ENCODE data around the gene GJB6. TPM values are rescaled to one million over a fixed set of nuclear protein-coding genes. Genes with fewer than 3 reads are reported as not detected.

GJB6 gene
- total and polyA plus RNA-seq, 3 experiments from 2014 or later = 7.3 to 7.7 TPM; not detected in 1

DNA sequence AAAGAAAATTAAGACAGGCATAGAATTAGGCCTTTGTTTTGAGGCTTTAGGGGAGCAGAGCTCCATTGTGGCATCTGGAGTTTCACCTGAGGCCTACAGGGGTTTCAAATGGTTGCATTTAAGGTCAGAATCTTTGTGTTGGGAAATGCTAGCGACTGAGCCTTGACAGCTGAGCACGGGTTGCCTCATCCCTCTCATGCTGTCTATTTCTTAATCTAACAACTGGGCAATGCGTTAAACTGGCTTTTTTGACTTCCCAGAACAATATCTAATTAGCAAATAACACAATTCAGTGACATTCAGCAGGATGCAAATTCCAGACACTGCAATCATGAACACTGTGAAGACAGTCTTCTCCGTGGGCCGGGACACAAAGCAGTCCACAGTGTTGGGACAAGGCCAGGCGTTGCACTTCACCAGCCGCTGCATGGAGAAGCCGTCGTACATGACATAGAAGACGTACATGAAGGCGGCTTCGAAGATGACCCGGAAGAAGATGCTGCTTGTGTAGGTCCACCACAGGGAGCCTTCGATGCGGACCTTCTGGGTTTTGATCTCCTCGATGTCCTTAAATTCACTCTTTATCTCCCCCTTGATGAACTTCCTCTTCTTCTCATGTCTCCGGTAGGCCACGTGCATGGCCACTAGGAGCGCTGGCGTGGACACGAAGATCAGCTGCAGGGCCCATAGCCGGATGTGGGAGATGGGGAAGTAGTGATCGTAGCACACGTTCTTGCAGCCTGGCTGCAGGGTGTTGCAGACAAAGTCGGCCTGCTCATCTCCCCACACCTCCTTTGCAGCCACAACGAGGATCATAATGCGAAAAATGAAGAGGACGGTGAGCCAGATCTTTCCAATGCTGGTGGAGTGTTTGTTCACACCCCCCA, 43.2 kb downstream of the GJB6 start:
- peaks cover 30 to 32% of the 10 kb centered on the region in 2 donors for H3K27me3 Mint-ChIP-seq
- no peak overlapping the region for H3K4me3 Mint-ChIP-seq
- H3K27ac ChIP-seq (ENCODE audit: low read depth, low read length) = no peak overlapping the region
- H3K36me3 ChIP-seq (ENCODE audit: insufficient read depth, low read length) = no peaks in the 10 kb centered on the region
- POLR2A ChIA-PET = no interaction called here
- CTCF ChIA-PET = no interaction called here
- H3K36me3 Mint-ChIP-seq = no peaks in the 10 kb centered on the region
- no peak for DNase-seq
- H3K9me3 ChIP-seq (ENCODE audit: low read length) = no peaks in the 10 kb centered on the region
- H3K4me3 ChIP-seq (ENCODE audit: low read length) = no peak overlapping the region
- H3K4me1 Mint-ChIP-seq = peaks cover 9 to 19% (median 11%) of the 10 kb centered on the region in 3 donors
- peak overlapping the region in 1 of 8 donors; percentile 27 for H3K27ac Mint-ChIP-seq
- H3K4me1 ChIP-seq (ENCODE audit: insufficient read depth, low read length) = peaks cover 13% of the 10 kb centered on the region
- H3K27me3 ChIP-seq (ENCODE audit: insufficient read depth, low read length, poor library complexity, severe bottlenecking) = peaks cover 23% of the 10 kb centered on the region
- H3K9me3 Mint-ChIP-seq = no peaks in the 10 kb centered on the region

DNA sequence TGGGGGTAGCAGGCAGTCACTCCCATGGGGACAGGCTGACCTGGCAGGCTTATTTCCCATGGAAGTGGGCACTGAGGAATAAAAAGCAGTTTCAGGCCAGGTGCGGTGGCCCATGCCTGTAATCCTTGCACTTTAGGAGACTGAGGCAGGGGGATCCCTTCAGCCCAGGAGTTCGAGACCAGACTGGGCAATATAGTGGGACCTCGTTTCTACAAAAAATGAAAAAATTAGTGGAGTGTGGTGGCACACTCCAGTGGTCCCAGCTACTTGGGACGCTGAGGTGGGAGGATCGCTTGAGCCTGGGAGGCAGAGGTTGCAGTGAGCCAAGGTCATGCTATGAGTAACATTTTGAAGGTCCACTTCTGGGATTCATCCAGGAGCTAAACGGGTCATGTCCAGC, 45.3 kb downstream of the GJB6 start:
- no peak for DNase-seq
- H3K36me3 Mint-ChIP-seq = no peaks in the 10 kb centered on the region
- peaks cover 20 to 26% of the 10 kb centered on the region in 2 donors for H3K27me3 Mint-ChIP-seq
- no peaks in the 10 kb centered on the region for H3K9me3 Mint-ChIP-seq
- ChIA-PET CTCF (interaction anchor here (0.6 to 1.3 kb wide), 2 partner anchors 10 to 738 kb away, joined by 3 to 4 read pairs; no protein-coding TSS in a partner anchor), POLR2A (no interaction called here)
- Histone ChIP-seq H3K4me1 (ENCODE audit: insufficient read depth, low read length) (no peaks in the 10 kb centered on the region), H3K4me3 (ENCODE audit: low read length) (no peak overlapping the region), H3K27ac (ENCODE audit: low read depth, low read length) (no peak overlapping the region), H3K27me3 (ENCODE audit: insufficient read depth, low read length, poor library complexity, severe bottlenecking) (peaks cover 11% of the 10 kb centered on the region), H3K36me3 (ENCODE audit: insufficient read depth, low read length) (no peaks in the 10 kb centered on the region), H3K9me3 (ENCODE audit: low read length) (no peaks in the 10 kb centered on the region)
- no peak overlapping the region for H3K27ac Mint-ChIP-seq
- no peak overlapping the region for H3K4me3 Mint-ChIP-seq
- H3K4me1 Mint-ChIP-seq = peaks cover 0 to 5% (median under 1%) of the 10 kb centered on the region in 3 donors

DNA sequence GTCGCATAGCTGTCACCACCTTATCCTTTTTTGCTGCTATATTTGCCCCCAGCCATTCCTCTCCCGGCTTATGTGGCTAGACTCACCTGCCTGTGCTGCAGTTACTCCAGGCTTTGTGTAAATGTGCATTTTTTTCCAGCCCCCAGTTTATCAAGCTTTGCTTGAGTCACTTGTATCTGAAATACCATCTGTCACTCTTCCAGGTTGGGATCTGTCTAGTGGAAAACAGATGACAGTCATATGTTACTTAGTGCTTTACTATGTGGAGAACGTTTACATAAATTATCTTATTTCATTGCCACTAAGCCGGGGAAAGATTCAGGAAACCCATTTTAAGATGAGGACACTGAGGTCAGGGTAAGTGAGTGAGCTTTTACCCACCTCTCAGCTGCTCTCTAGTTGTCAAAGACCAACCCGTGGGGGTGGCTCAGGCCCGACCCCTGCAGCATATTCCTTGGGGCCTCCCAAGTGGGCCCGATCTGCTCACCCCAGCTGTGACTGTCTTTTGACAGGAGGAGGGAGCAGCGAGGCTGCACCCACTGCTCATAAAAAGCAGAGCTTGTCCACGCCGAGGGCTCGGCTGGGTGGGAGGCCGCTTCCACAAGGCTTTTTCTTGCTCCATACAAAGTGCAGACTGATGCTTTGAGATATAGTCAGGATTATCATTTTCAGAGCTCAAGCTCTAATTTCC, 46.6 kb downstream of the GJB6 start:
- no peaks in the 10 kb centered on the region for H3K36me3 ChIP-seq (ENCODE audit: insufficient read depth, low read length)
- no peak overlapping the region for H3K4me3 ChIP-seq (ENCODE audit: low read length)
- CTCF ChIA-PET = interaction anchor here (1.4 to 2.0 kb wide), 2 partner anchors 10 to 12 kb away, joined by 4 to 9 read pairs; no protein-coding TSS in a partner anchor
- no peaks in the 10 kb centered on the region for H3K9me3 ChIP-seq (ENCODE audit: low read length)
- no peaks in the 10 kb centered on the region for H3K4me1 ChIP-seq (ENCODE audit: insufficient read depth, low read length)
- H3K27me3 Mint-ChIP-seq = peaks cover 23 to 26% of the 10 kb centered on the region in 2 donors
- H3K27ac Mint-ChIP-seq = no peak overlapping the region
- no peaks in the 10 kb centered on the region for H3K27me3 ChIP-seq (ENCODE audit: insufficient read depth, low read length, poor library complexity, severe bottlenecking)
- no peaks in the 10 kb centered on the region for H3K36me3 Mint-ChIP-seq
- H3K4me3 Mint-ChIP-seq = no peak overlapping the region
- no peak for DNase-seq
- H3K4me1 Mint-ChIP-seq = no peaks in the 10 kb centered on the region
- H3K9me3 Mint-ChIP-seq = no peaks in the 10 kb centered on the region
- POLR2A ChIA-PET = no interaction called here
- no peak overlapping the region for H3K27ac ChIP-seq (ENCODE audit: low read depth, low read length)

DNA sequence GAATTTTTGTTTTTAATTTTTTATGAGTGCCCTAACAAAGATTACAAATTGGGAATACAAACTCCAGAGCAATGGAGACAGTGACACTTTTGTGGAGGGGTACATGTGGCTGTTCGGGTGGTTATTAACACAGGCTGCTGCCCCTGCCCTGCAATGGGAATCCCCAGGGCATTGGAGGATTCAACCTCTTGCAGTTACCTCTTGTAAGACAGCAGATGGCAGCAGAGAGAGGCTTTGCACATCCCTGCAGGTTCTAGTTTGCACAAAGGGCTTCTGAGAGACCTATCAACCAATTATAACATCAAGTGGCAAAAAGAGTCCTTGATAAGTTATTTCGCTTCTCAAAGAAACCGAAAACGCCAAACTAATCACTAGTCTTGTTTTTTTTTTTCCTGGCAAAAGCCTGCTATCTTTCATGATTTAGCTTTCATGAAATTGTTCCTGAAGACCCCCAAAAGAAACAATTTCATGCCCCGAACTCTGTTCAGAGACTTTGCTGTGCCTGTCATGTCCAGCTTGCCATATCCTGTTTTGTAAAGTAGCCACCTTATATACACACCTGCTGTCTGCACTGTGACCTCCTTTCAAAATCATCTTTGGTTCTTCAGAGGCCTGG, 49.8 kb downstream of the GJB6 start:
- H3K27ac ChIP-seq (ENCODE audit: low read depth, low read length) = no peak overlapping the region
- no peaks in the 10 kb centered on the region for H3K36me3 Mint-ChIP-seq
- H3K4me3 Mint-ChIP-seq = no peak overlapping the region
- H3K4me1 ChIP-seq (ENCODE audit: insufficient read depth, low read length) = no peaks in the 10 kb centered on the region
- ChIA-PET CTCF (interaction anchor here (1.1 to 1.4 kb wide), 4 partner anchors 9 to 743 kb away, joined by 3 to 6 read pairs (median 3); no protein-coding TSS in a partner anchor), POLR2A (interaction anchor here (0.8 kb wide), 1 partner anchor 315 kb away, joined by 19 read pairs; no protein-coding TSS in a partner anchor)
- no peaks in the 10 kb centered on the region for H3K36me3 ChIP-seq (ENCODE audit: insufficient read depth, low read length)
- no peaks in the 10 kb centered on the region for H3K9me3 ChIP-seq (ENCODE audit: low read length)
- H3K27me3 ChIP-seq (ENCODE audit: insufficient read depth, low read length, poor library complexity, severe bottlenecking) = peaks cover 8% of the 10 kb centered on the region
- no peaks in the 10 kb centered on the region for H3K9me3 Mint-ChIP-seq
- H3K27ac Mint-ChIP-seq = no peak overlapping the region
- DNase-seq = peak in 4 of 5 donors; percentile 18 to 66 (median 58)
- H3K4me3 ChIP-seq (ENCODE audit: low read length) = no peak overlapping the region
- peaks cover 31 to 53% of the 10 kb centered on the region in 2 donors for H3K27me3 Mint-ChIP-seq
- peaks cover 0 to 2% (median 0%) of the 10 kb centered on the region in 3 donors for H3K4me1 Mint-ChIP-seq

DNA sequence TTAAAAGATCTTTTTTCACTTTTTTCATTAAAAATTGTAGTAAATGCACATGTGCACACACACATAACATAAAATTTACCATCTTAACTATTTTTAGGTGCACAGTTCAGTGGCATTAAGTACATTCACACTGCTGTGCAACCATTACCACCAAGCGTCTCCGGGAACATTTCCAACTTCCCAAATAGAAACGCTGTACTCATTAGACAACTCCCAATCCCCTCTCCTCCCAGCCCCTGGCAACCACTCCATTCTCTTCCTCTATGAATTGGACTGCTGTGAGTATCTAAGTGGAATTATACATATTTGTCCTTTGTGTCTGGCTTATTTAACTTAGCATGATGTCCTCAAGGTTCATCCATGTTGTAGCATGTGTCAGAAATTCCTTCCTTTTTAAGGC, 50.9 kb downstream of the GJB6 start:
- CTCF ChIA-PET = interaction anchor here (0.7 to 1.3 kb wide), 2 partner anchors 8 to 17 kb away, joined by 3 read pairs; no protein-coding TSS in a partner anchor
- H3K9me3 Mint-ChIP-seq = no peaks in the 10 kb centered on the region
- no peaks in the 10 kb centered on the region for H3K36me3 Mint-ChIP-seq
- H3K27me3 Mint-ChIP-seq = peaks cover 36 to 61% of the 10 kb centered on the region in 2 donors
- H3K27ac Mint-ChIP-seq = no peak overlapping the region
- no peaks in the 10 kb centered on the region for H3K36me3 ChIP-seq (ENCODE audit: insufficient read depth, low read length)
- no peaks in the 10 kb centered on the region for H3K4me1 ChIP-seq (ENCODE audit: insufficient read depth, low read length)
- no peak overlapping the region for H3K27ac ChIP-seq (ENCODE audit: low read depth, low read length)
- H3K9me3 ChIP-seq (ENCODE audit: low read length) = no peaks in the 10 kb centered on the region
- H3K4me3 ChIP-seq (ENCODE audit: low read length) = no peak overlapping the region
- POLR2A ChIA-PET = no interaction called here
- H3K4me1 Mint-ChIP-seq = peaks cover 0 to 2% (median 0%) of the 10 kb centered on the region in 3 donors
- peaks cover 14% of the 10 kb centered on the region for H3K27me3 ChIP-seq (ENCODE audit: insufficient read depth, low read length, poor library complexity, severe bottlenecking)
- no peak for DNase-seq
- H3K4me3 Mint-ChIP-seq = no peak overlapping the region

DNA sequence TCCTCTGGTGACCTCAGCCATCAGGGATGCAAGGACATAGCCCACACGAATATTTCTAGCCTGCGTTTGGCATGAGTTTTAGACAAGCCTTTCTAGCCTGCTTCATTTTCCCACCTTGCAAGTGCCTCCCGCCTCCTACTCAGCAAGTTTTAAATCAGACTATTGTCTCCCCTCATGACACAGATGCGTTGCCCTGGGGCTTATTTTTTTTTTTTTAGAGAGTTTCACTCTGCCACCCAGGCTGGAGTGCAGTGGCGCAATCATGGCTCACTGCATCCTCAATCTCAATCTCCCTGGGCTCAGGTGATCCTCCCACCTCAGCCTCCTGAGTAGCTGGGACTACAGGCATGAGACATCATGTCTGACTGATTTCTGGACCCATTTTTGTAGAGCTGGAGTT, 54.0 kb downstream of the GJB6 start:
- ChIA-PET CTCF (interaction anchor here (0.7 to 1.3 kb wide), 2 partner anchors 12 to 50 kb away, joined by 3 to 4 read pairs; no protein-coding TSS in a partner anchor), POLR2A (no interaction called here)
- Mint-ChIP-seq H3K27me3 (peaks cover 59 to 88% of the 10 kb centered on the region in 2 donors), H3K27ac (peak overlapping the region in 1 of 8 donors; percentile 43), H3K36me3 (no peaks in the 10 kb centered on the region), H3K4me1 (peaks cover 6 to 9% (median 7%) of the 10 kb centered on the region in 3 donors), H3K4me3 (no peak overlapping the region), H3K9me3 (no peaks in the 10 kb centered on the region)
- H3K27me3 ChIP-seq (ENCODE audit: insufficient read depth, low read length, poor library complexity, severe bottlenecking) = peaks cover 14% of the 10 kb centered on the region
- H3K27ac ChIP-seq (ENCODE audit: low read depth, low read length) = no peak overlapping the region
- DNase-seq = no peak
- H3K36me3 ChIP-seq (ENCODE audit: insufficient read depth, low read length) = no peaks in the 10 kb centered on the region
- H3K4me1 ChIP-seq (ENCODE audit: insufficient read depth, low read length) = no peaks in the 10 kb centered on the region
- H3K9me3 ChIP-seq (ENCODE audit: low read length) = no peaks in the 10 kb centered on the region
- H3K4me3 ChIP-seq (ENCODE audit: low read length) = no peak overlapping the region

DNA sequence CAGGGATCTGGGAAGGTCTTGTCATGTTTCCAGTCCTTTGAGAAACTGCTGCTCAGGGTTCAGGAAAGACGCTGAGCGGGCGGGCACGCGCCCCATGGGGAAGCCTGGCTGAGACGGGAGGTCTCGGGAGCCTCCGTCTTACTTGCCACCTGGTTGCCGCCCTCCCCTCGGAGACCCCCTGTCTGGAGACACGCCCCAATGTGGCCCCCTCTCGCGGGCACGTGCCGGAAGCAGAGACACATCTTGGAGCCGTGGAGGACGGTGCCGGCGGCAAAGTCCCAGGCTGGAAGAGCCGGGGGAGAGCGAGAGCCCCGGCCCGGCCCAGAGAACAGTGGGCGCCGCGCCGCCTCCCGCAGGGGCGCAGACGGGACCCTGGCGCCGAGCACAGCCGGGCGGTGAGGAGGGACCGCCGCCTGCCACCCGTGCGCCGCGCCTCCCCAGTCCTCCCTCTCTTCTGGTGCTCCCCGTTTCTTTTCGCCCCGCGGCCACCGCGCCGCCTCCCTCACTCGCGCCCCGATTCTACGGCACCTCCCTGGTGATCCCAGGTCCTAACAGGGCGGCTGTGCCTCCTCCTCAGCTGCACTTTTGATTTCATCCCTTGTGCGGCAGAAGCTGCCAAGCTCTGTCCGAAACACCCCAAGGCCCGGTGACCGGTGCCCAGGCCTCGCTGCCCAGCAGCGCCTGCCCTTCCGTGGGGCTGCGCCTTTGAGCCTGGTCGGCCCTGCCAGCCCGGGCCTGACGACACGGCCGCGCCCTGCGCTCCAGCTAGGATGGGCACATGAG, 54.9 kb downstream of the GJB6 start:
- Mint-ChIP-seq H3K36me3 (no peaks in the 10 kb centered on the region), H3K27ac (no peak overlapping the region), H3K27me3 (peaks cover 62 to 92% of the 10 kb centered on the region in 2 donors), H3K9me3 (no peaks in the 10 kb centered on the region), H3K4me3 (no peak overlapping the region), H3K4me1 (peaks cover 6 to 9% (median 7%) of the 10 kb centered on the region in 3 donors)
- H3K36me3 ChIP-seq (ENCODE audit: insufficient read depth, low read length) = no peaks in the 10 kb centered on the region
- ChIA-PET CTCF (no interaction called here), POLR2A (no interaction called here)
- H3K9me3 ChIP-seq (ENCODE audit: low read length) = no peaks in the 10 kb centered on the region
- no peak for DNase-seq
- no peak overlapping the region for H3K4me3 ChIP-seq (ENCODE audit: low read length)
- H3K4me1 ChIP-seq (ENCODE audit: insufficient read depth, low read length) = no peaks in the 10 kb centered on the region
- peaks cover 14% of the 10 kb centered on the region for H3K27me3 ChIP-seq (ENCODE audit: insufficient read depth, low read length, poor library complexity, severe bottlenecking)
- no peak overlapping the region for H3K27ac ChIP-seq (ENCODE audit: low read depth, low read length)

All from CD8-positive, alpha-beta memory T cell (primary cell).